PC-3 (cell line): ENCODE data around the gene KIF6. TPM values are rescaled to one million over a fixed set of nuclear protein-coding genes. Genes with fewer than 3 reads are reported as not detected.
A peak's percentile ranks its signal among the peaks of the same experiment; 100 is the strongest.

Experiments used
- ATAC-seq: fragments of 200-7000 bp; cut with Tn5 transposase; 2 replicates; pipeline ENCODE4 v1.9.1; 2020; ENCODE audit warnings: mild to moderate bottlenecking, moderate library complexity
- BruUV-seq: library from RNA; stranded (reverse); fragments of 400-500 nt; replicated peaks from 2 replicates; lab custom pipeline; 2021; lab: Mats Ljungman, UMichigan
- CTCF ChIA-PET: fragments of 300-600 bp; sonication (Branson Sonifier 250); formaldehyde crosslinking; loops from one replicate; lab custom pipeline; 2022; ENCODE audit warnings: antibody characterized with exemption; lab: Charles Lee
- POLR2A ChIA-PET: fragments of 300-600 bp; sonication (Branson Sonifier 250); formaldehyde crosslinking; loops from one replicate; lab custom pipeline; 2022; ENCODE audit warnings: antibody characterized with exemption; ENCODE audit not compliant: unreplicated experiment; lab: Charles Lee
- DNase-seq: peaks from one replicate; pipeline ENCODE4 v3.0.0-alpha.2; 2015
- H2AFZ ChIP-seq: fragments of 300-600 bp; sonication (generic); 2 replicates; pipeline ENCODE4 v1.6.0; 2016; ENCODE audit warnings: antibody characterized with exemption, low read length
- H3F3A ChIP-seq: fragments of 300-600 bp; sonication (generic); one replicate; pipeline ENCODE4 v1.6.0; 2017; ENCODE audit warnings: antibody characterized with exemption, low read length, control low read depth, mild to moderate bottlenecking; ENCODE audit not compliant: unreplicated experiment
- H3K27ac ChIP-seq: fragments of 300-600 bp; sonication (generic); 2 replicates; pipeline ENCODE4 v1.5.1; 2016; ENCODE audit warnings: mild to moderate bottlenecking, low read length
- H3K27me3 ChIP-seq: fragments of 300-600 bp; sonication (generic); 2 replicates; pipeline ENCODE4 v1.6.1; 2016; ENCODE audit warnings: low read length, mixed read lengths
- H3K36me3 ChIP-seq: fragments of 300-600 bp; sonication (generic); 2 replicates; pipeline ENCODE4 v1.6.1; 2016; ENCODE audit warnings: low read depth, mixed run types, low read length, mixed read lengths
- H3K4me1 ChIP-seq: fragments of 300-600 bp; sonication (generic); 2 replicates; pipeline ENCODE4 v1.5.1; 2016; ENCODE audit warnings: low read length; ENCODE audit not compliant: insufficient read depth
- H3K4me2 ChIP-seq: fragments of 300-600 bp; sonication (generic); 2 replicates; pipeline ENCODE4 v1.6.0; 2016; ENCODE audit warnings: low read length
- H3K4me3 ChIP-seq: fragments of 300-600 bp; sonication (generic); 2 replicates; pipeline ENCODE4 v1.5.1; 2016; ENCODE audit warnings: mild to moderate bottlenecking, low read length, mixed read lengths
- H3K79me2 ChIP-seq: fragments of 300-600 bp; sonication (generic); 2 replicates; pipeline ENCODE4 v1.6.1; 2017; ENCODE audit warnings: low read length, mixed read lengths
- H3K9ac ChIP-seq: fragments of 300-600 bp; sonication (generic); 2 replicates; pipeline ENCODE4 v1.6.0; 2016; ENCODE audit warnings: mild to moderate bottlenecking, low read length
- H3K9me2 ChIP-seq: fragments of 300-600 bp; sonication (generic); replicated peaks from 2 replicates; pipeline ENCODE4 v1.6.1; 2016; ENCODE audit warnings: mixed run types, low read length, mixed read lengths
- H3K9me3 ChIP-seq: fragments of 300-600 bp; sonication (generic); 2 replicates; pipeline ENCODE4 v1.6.1; 2016; ENCODE audit warnings: low read length, mixed read lengths
- H4K20me1 ChIP-seq: fragments of 300-600 bp; sonication (generic); 2 replicates; pipeline ENCODE4 v1.6.1; 2016; ENCODE audit warnings: low read length, mixed read lengths
- EZH2 ChIP-seq: fragments of 300-600 bp; sonication (generic); IDR thresholded peaks from one replicate; pipeline ENCODE4 v1.6.1; 2017; ENCODE audit warnings: antibody characterized with exemption, mild to moderate bottlenecking, low read length; ENCODE audit not compliant: unreplicated experiment
- EZH2phosphoT487 ChIP-seq: fragments of 300-600 bp; sonication (generic); IDR thresholded peaks from 2 replicates; pipeline ENCODE4 v1.6.1; 2018; ENCODE audit warnings: mild to moderate bottlenecking, antibody characterized with exemption, low read length, borderline replicate concordance
- intact Hi-C: fragments of 100-400 bp; cut with micrococcal nuclease; formaldehyde crosslinking; loops from 2 replicates; pipeline ENCODE4 v1.9.0; 2023
- total RNA-seq: library from RNA; depleted of rRNA; stranded (reverse); fragments of >200 nt; gene quantifications from 2 replicates; pipeline ENCODE4 v1.2.3, GENCODE V29; 2014
- TF ChIP-seq, protein P1 (sequence below): fragments of 300-600 bp; sonication (generic); conservative IDR thresholded peaks from 2 replicates; pipeline ENCODE4 v1.5.1; 2017; ENCODE audit warnings: antibody characterized with exemption, low read depth, mild to moderate bottlenecking, low read length

Gene KIF6
- total RNA-seq, 1 experiment from 2014 or later, result 0.07 TPM

DNA sequence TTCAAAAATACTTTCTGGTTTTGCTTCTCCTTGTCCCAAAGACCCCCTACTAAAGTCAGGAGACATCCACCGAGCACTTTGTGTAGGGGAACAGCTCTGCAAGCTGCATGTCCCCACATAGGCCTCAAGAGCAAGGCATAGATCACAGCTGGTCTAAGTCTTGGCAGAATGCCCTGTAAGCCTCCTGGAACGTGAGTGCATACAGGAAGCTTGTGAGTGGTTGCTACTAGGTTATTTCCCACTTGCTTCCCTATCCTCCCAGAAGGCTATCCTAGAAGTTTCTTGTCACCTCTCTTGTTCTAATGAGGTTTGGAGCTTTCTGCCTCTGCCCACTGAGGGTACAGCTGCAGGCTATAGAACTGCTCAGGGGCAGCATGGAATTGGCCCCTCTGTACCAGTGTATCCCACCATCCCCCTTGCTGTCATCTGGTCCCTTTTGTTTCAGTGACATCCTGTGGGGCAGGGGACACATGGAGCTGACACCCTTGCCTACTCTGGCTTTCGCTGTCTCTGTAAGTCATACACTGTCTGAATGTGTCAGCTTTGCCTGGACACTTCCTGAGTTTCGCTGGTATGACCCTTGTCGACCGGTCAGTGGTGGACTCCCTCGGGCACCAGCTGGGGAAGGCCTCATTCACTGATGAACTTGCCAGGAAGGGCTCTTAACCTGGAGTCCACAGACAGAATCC, 367.1 kb downstream of the KIF6 start:
- H4K20me1 ChIP-seq, result no peaks in the 10 kb centered on the region
- ChIA-PET CTCF (no interaction called here), POLR2A (no interaction called here)
- H3K79me2 ChIP-seq, result no peaks in the 10 kb centered on the region
- H3K4me1 ChIP-seq, result no peaks in the 10 kb centered on the region
- no peak overlapping the region for H3K4me3 ChIP-seq
- no peak overlapping the region for H3K4me2 ChIP-seq
- ATAC-seq, result no peak
- H3K27me3 ChIP-seq, result peaks cover 3% of the 10 kb centered on the region; the same call in 1 of the 2 replicates
- intact Hi-C loops, result no loop called here
- H2AFZ ChIP-seq, result no peak overlapping the region
- H3K9ac ChIP-seq, result no peak overlapping the region
- no peaks in the 10 kb centered on the region for H3K36me3 ChIP-seq
- no peaks in the 10 kb centered on the region for H3K9me2 ChIP-seq
- BruUV-seq, result no TSS peak
- H3K27ac ChIP-seq, result no peak overlapping the region
- DNase-seq, result peak; percentile 34
- no peaks in the 10 kb centered on the region for H3K9me3 ChIP-seq
- TF ChIP-seq EZH2phosphoT487 (no peak), EZH2 (no peak)
- TF ChIP-seq, protein P1, sequence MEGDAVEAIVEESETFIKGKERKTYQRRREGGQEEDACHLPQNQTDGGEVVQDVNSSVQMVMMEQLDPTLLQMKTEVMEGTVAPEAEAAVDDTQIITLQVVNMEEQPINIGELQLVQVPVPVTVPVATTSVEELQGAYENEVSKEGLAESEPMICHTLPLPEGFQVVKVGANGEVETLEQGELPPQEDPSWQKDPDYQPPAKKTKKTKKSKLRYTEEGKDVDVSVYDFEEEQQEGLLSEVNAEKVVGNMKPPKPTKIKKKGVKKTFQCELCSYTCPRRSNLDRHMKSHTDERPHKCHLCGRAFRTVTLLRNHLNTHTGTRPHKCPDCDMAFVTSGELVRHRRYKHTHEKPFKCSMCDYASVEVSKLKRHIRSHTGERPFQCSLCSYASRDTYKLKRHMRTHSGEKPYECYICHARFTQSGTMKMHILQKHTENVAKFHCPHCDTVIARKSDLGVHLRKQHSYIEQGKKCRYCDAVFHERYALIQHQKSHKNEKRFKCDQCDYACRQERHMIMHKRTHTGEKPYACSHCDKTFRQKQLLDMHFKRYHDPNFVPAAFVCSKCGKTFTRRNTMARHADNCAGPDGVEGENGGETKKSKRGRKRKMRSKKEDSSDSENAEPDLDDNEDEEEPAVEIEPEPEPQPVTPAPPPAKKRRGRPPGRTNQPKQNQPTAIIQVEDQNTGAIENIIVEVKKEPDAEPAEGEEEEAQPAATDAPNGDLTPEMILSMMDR, result no peak
- H3F3A ChIP-seq, result no peaks in the 10 kb centered on the region

DNA sequence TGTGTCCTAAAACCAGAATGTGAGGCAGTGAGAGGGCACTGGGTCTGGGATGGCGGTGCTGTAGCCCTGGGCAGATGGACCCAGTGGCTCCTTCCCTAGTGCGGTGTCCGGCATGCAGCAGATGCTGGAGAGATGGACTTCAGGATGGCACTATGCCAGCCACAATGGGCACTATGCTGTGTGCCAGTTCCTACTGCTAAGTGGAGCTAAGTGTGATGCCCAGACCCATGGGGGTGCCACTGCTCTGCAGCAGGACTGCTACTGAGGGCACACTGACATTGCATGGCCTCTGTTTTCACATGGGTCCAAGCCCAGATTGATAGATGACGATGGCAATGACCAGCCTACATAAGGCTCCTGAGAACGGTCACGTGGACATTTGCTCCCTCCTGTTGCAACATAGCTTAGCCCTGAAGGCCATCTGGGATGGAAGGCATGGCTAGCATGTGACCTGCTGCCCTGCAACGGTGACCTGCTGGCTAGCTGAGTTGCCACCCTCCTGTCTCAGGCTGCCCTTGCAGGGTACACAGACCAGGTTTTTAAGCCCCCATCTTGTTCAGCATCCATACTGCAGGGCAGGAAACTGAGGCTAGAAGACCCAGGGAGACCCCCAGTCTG, 371.4 kb downstream of the KIF6 start:
- no peak for DNase-seq
- H3K9ac ChIP-seq, result no peak overlapping the region
- H3K4me2 ChIP-seq, result no peak overlapping the region
- H3K4me3 ChIP-seq, result no peak overlapping the region
- H2AFZ ChIP-seq, result no peak overlapping the region
- POLR2A ChIA-PET, result interaction anchor here (0.6 kb wide), 1 partner anchor 405 kb away, joined by 9 read pairs; no protein-coding TSS in a partner anchor
- no peaks in the 10 kb centered on the region for H3K4me1 ChIP-seq
- H3K9me3 ChIP-seq, result no peaks in the 10 kb centered on the region
- CTCF ChIA-PET, result no interaction called here
- intact Hi-C loops, result no loop called here
- no peaks in the 10 kb centered on the region for H4K20me1 ChIP-seq
- H3K27ac ChIP-seq, result no peak overlapping the region
- peaks cover 25% of the 10 kb centered on the region for H3K27me3 ChIP-seq
- BruUV-seq, result no TSS peak
- H3K79me2 ChIP-seq, result no peaks in the 10 kb centered on the region
- no peaks in the 10 kb centered on the region for H3K9me2 ChIP-seq
- H3F3A ChIP-seq, result no peaks in the 10 kb centered on the region
- ATAC-seq, result no peak
- H3K36me3 ChIP-seq, result no peaks in the 10 kb centered on the region
- no peak for TF ChIP-seq EZH2phosphoT487
- TF ChIP-seq EZH2, result no peak
- TF ChIP-seq, protein P1, result no peak
